Measurements from ENCODE around the gene ACSS2. TPM values are rescaled to one million over a fixed set of nuclear protein-coding genes. Genes with fewer than 3 reads are reported as not detected.

ACSS2 gene
- total RNA-seq: 50.4 and 72.0 TPM in 2 replicates

GRCh38 chr20:34876406-34877282 lies at the start of gene ACSS2:
Gene ACSS2, plus strand, starts transcription at chr20:34876612. Its CDS starts 34 bp downstream, at chr20:34876646.

GRCh38 chr20:34872622-34873224 lies 3.7 kb upstream of the ACSS2 start, which contains the start of gene GGT7:
Gene GGT7, minus strand, starts transcription at chr20:34872856. Its CDS starts 41 bp downstream, at chr20:34872815.

GRCh38 chr20:34955231-34956040 lies 79.0 kb downstream of the ACSS2 start, which contains the start of the genes GSS and MYH7B:
Gene GSS, minus strand, starts transcription at chr20:34955806. Its CDS starts 3,954 bp downstream, at chr20:34951852.
Gene MYH7B, plus strand, starts transcription at chr20:34955868. Its CDS starts 22,138 bp downstream, at chr20:34978006.

Other genes starting within 250 kb of the ACSS2 start
- 6.6 and 8.0 TPM in 2 replicates for gene PIGU, start 199.5 kb upstream of the ACSS2 start, total RNA-seq
- gene TP53INP2, start 172.3 kb upstream of the ACSS2 start, total RNA-seq: 4.2 and 4.5 TPM in 2 replicates
- 4.8 and 9.5 TPM in 2 replicates for gene NCOA6, start 51.0 kb upstream of the ACSS2 start, total RNA-seq
- 14.4 and 20.7 TPM in 2 replicates for gene GGT7, start 3.8 kb upstream of the ACSS2 start, total RNA-seq
- 74.6 and 79.8 TPM in 2 replicates for gene GSS, start 79.2 kb downstream of the ACSS2 start, total RNA-seq
- gene MYH7B, start 79.3 kb downstream of the ACSS2 start, total RNA-seq: 0.15 and 0.33 TPM in 2 replicates
- gene TRPC4AP, start 216.2 kb downstream of the ACSS2 start, total RNA-seq: 86.2 and 90.2 TPM in 2 replicates

Measured in smooth muscle cell of trachea (primary cell).